Erythroblast (primary cell): Measurements from ENCODE around the gene C2.

Experiments used
- GATA1 ChIP-seq: IDR thresholded peaks from 2 replicates; pipeline ENCODE4 v1.6.1; 2011; ENCODE audit warnings: low read depth, mild to moderate bottlenecking, control low read depth, low read length, moderate library complexity
- POLR2A ChIP-seq: IDR thresholded peaks from 2 replicates; pipeline ENCODE4 v1.6.1; 2011; ENCODE audit warnings: mild to moderate bottlenecking, low read length

DNA sequence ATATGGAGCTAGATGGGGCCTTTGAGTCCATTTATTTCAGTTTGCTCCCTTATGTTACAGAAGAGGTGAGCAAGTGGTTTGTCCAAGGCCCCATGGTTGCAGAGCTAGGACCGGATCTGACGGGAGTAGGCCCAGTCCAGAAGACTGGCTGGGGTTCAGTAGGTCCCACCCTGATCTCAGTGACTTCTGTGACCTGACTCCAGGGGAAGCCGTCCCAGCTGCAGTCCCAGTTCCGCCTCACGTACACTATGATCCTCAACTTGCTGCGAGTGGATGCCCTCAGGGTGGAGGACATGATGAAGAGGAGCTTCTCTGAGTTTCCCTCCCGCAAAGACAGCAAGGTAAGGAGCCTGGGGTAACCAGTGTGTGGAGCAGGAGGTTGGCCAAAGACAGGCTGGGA is 39.0 kb downstream of the C2 start:
- TF ChIP-seq POLR2A (no peak), GATA1 (no peak)
